Fibroblast of villous mesenchyme (primary cell): Measurements from ENCODE around the gene GPS2. TPM values are rescaled to one million over a fixed set of nuclear protein-coding genes. Genes with fewer than 3 reads are reported as not detected.
A peak's percentile ranks its signal among the peaks of the same experiment; 100 is the strongest.

Source experiments
- DNase-seq: peaks from one replicate; pipeline ENCODE4 v3.0.0-alpha.2; 2010; ENCODE audit warnings: low read depth
- H3K4me3 ChIP-seq: 2 replicates; pipeline ENCODE4 v1.5.1; 2011; ENCODE audit warnings: low read depth, mild to moderate bottlenecking, low read length
- CTCF ChIP-seq: IDR thresholded peaks from 2 replicates; pipeline ENCODE4 v1.5.1; 2012; ENCODE audit warnings: low read depth, mild to moderate bottlenecking, low read length; ENCODE audit not compliant: insufficient read depth
- total RNA-seq: library from RNA; depleted of rRNA; stranded (reverse); fragments of >200 nt; gene quantifications from 2 replicates; pipeline ENCODE4 v1.2.3, GENCODE V29; 2012

GPS2 gene
- total RNA-seq, 1 donor = 45.3 TPM

- no peak for TF ChIP-seq CTCF
- H3K4me3 ChIP-seq = peak overlapping the region; percentile 90
- DNase-seq = peak; percentile 99
Observed at GRCh38 chr17:7329374-7329996, 14.3 kb upstream of the GPS2 start.

- peak; percentile 13 for TF ChIP-seq CTCF
- DNase-seq = no peak
- peak within 1 kb of the TSS; percentile 90 for H3K4me3 ChIP-seq
Observed at GRCh38 chr17:7328840-7329373, 13.7 kb upstream of the GPS2 start, which contains the start of gene NEURL4. TSS of gene NEURL4 (minus strand) at chr17:7329335. CDS start at chr17:7329312, 23 bp downstream.

- H3K4me3 ChIP-seq = no peak overlapping the region
- TF ChIP-seq CTCF = no peak
- DNase-seq = no peak
Observed at GRCh38 chr17:7328009-7328408, 12.8 kb upstream of the GPS2 start.

- no peak for TF ChIP-seq CTCF
- H3K4me3 ChIP-seq = no peak overlapping the region
- no peak for DNase-seq
Observed at GRCh38 chr17:7327501-7327900, 12.3 kb upstream of the GPS2 start.

GRCh38 chr17:7327056-7327455, 11.9 kb upstream of the GPS2 start:
- no peak for DNase-seq
- H3K4me3 ChIP-seq = no peak overlapping the region
- no peak for TF ChIP-seq CTCF

GRCh38 chr17:7326186-7326585, 11.0 kb upstream of the GPS2 start:
- H3K4me3 ChIP-seq = no peak overlapping the region
- no peak for TF ChIP-seq CTCF
- DNase-seq = no peak
